ENCODE measurements around the gene SDHD. TPM values are rescaled to one million over a fixed set of nuclear protein-coding genes. Genes with fewer than 3 reads are reported as not detected.
A peak's percentile ranks its signal among the peaks of the same experiment; 100 is the strongest.
"Not testable (repeated sequence)": the region's sequence is repeated elsewhere in the genome, so short reads cannot be mapped to it uniquely, and the experiment has no call there.

Gene SDHD
- polyA plus RNA-seq, 1 experiment: 122 TPM

- no peak for TF ChIP-seq CTCF (IDR thresholded peaks at IDR 0.05; ENCODE audit: low read depth, low read length)
- Histone ChIP-seq H3K4me3 (ENCODE audit: low read depth, low read length) (peak overlapping the region; percentile 99), H3K27ac (ENCODE audit: low read depth, low read length) (peak overlapping the region; percentile 34), H3K27me3 (ENCODE audit: control insufficient read depth, insufficient read depth, low read length) (no peaks in the 10 kb centered on the region), H3K9me3 (ENCODE audit: control insufficient read depth, insufficient read depth, low read length) (no peaks in the 10 kb centered on the region)
- POLR2A ChIA-PET: interaction anchor here (0.7 to 1.0 kb wide), 4 partner anchors 9 to 160 kb away, joined by 3 to 8 read pairs (median 3); no protein-coding TSS in a partner anchor
- CTCF ChIA-PET: interaction anchor here (1.6 to 3.1 kb wide), 2 partner anchors 27 to 90 kb away, joined by 8 to 12 read pairs; partner anchors contain the start of gene BCO2
- no peak for DNase-seq (ENCODE audit: low read depth, low spot score)
These were observed 751 bp upstream of the SDHD start for GRCh38 chr11:112085822-112086421.

- TF ChIP-seq CTCF (IDR thresholded peaks at IDR 0.05; ENCODE audit: low read depth, low read length): no peak
- Histone ChIP-seq H3K4me3 (ENCODE audit: low read depth, low read length) (peak overlapping the region; percentile 99), H3K27ac (ENCODE audit: low read depth, low read length) (no peak overlapping the region), H3K27me3 (ENCODE audit: control insufficient read depth, insufficient read depth, low read length) (no peaks in the 10 kb centered on the region), H3K9me3 (ENCODE audit: control insufficient read depth, insufficient read depth, low read length) (no peaks in the 10 kb centered on the region)
- POLR2A ChIA-PET: interaction anchor here (1.0 kb wide), 1 partner anchor 9 kb away, joined by 8 read pairs; no protein-coding TSS in a partner anchor
- CTCF ChIA-PET: interaction anchor here (0.8 to 3.1 kb wide), 5 partner anchors 18 to 194 kb away, joined by 3 to 12 read pairs (median 8); partner anchors contain the start of gene BCO2
- DNase-seq (ENCODE audit: low read depth, low spot score): no peak
These were observed 539 bp downstream of the SDHD start for GRCh38 chr11:112087212-112087611.

GRCh38 chr11:112095302-112095701, 8.6 kb downstream of the SDHD start:
- DNase-seq (ENCODE audit: low read depth, low spot score); H3K27ac ChIP-seq (ENCODE audit: low read depth, low read length); POLR2A ChIA-PET; H3K27me3 ChIP-seq (ENCODE audit: control insufficient read depth, insufficient read depth, low read length); H3K4me3 ChIP-seq (ENCODE audit: low read depth, low read length); H3K9me3 ChIP-seq (ENCODE audit: control insufficient read depth, insufficient read depth, low read length): not testable (repeated sequence)
- CTCF ChIA-PET: interaction anchor here (0.8 kb wide), 1 partner anchor 186 kb away, joined by 4 read pairs; no protein-coding TSS in a partner anchor

GRCh38 chr11:112096194-112096593, 9.5 kb downstream of the SDHD start:
- H3K9me3 ChIP-seq (ENCODE audit: control insufficient read depth, insufficient read depth, low read length): no peaks in the 10 kb centered on the region
- TF ChIP-seq CTCF (IDR thresholded peaks at IDR 0.05; ENCODE audit: low read depth, low read length): no peak
- peak overlapping the region; percentile 61 for H3K27ac ChIP-seq (ENCODE audit: low read depth, low read length)
- H3K4me3 ChIP-seq (ENCODE audit: low read depth, low read length): no peak overlapping the region
- DNase-seq (ENCODE audit: low read depth, low spot score): no peak
- POLR2A ChIA-PET: interaction anchor here (0.5 to 1.6 kb wide), 2 partner anchors 10 to 39 kb away, joined by 5 to 8 read pairs; partner anchors contain the start of genes SDHD and TIMM8B
- CTCF ChIA-PET: interaction anchor here (1.0 to 1.5 kb wide), 5 partner anchors 16 to 1194 kb away, joined by 3 to 6 read pairs (median 4); partner anchors contain the start of gene BCO2
- H3K27me3 ChIP-seq (ENCODE audit: control insufficient read depth, insufficient read depth, low read length): no peaks in the 10 kb centered on the region

GRCh38 chr11:112097734-112098528, 11.3 kb downstream of the SDHD start:
- ChIA-PET CTCF (interaction anchor here (1.5 to 6.1 kb wide), 3 partner anchors 15 to 183 kb away, joined by 4 to 67 read pairs (median 6); no protein-coding TSS in a partner anchor), POLR2A (no interaction called here)
- DNase-seq (ENCODE audit: low read depth, low spot score): no peak
- no peak overlapping the region for H3K27ac ChIP-seq (ENCODE audit: low read depth, low read length)
- H3K27me3 ChIP-seq (ENCODE audit: control insufficient read depth, insufficient read depth, low read length): no peaks in the 10 kb centered on the region
- no peak overlapping the region for H3K4me3 ChIP-seq (ENCODE audit: low read depth, low read length)
- no peaks in the 10 kb centered on the region for H3K9me3 ChIP-seq (ENCODE audit: control insufficient read depth, insufficient read depth, low read length)
- no peak for TF ChIP-seq CTCF (IDR thresholded peaks at IDR 0.05; ENCODE audit: low read depth, low read length)

Measured in AG04450 (cell line).